Epithelial cell of proximal tubule (primary cell): ENCODE results near the gene ABTB2. TPM values are rescaled to one million over a fixed set of nuclear protein-coding genes. Genes with fewer than 3 reads are reported as not detected.

Experiments
- DNase-seq: peaks from one replicate; pipeline ENCODE4 v3.0.0-alpha.2; 2011; ENCODE audit warnings: low read depth
- H3K4me3 ChIP-seq: 2 replicates; pipeline ENCODE4 v1.5.1; 2011; ENCODE audit warnings: low read depth, mild to moderate bottlenecking, low read length
- total RNA-seq: library from RNA; depleted of rRNA; stranded (reverse); fragments of >200 nt; gene quantifications from 2 replicates; pipeline ENCODE4 v1.2.3, GENCODE V29; 2015
- TF ChIP-seq, protein P1 (sequence below): conservative IDR thresholded peaks from 2 replicates; pipeline ENCODE4 v1.5.1; 2012; ENCODE audit warnings: low read depth, mild to moderate bottlenecking, low read length

The ABTB2 gene
- total RNA-seq, 1 donor from 2014 or later: 17.6 TPM

DNA sequence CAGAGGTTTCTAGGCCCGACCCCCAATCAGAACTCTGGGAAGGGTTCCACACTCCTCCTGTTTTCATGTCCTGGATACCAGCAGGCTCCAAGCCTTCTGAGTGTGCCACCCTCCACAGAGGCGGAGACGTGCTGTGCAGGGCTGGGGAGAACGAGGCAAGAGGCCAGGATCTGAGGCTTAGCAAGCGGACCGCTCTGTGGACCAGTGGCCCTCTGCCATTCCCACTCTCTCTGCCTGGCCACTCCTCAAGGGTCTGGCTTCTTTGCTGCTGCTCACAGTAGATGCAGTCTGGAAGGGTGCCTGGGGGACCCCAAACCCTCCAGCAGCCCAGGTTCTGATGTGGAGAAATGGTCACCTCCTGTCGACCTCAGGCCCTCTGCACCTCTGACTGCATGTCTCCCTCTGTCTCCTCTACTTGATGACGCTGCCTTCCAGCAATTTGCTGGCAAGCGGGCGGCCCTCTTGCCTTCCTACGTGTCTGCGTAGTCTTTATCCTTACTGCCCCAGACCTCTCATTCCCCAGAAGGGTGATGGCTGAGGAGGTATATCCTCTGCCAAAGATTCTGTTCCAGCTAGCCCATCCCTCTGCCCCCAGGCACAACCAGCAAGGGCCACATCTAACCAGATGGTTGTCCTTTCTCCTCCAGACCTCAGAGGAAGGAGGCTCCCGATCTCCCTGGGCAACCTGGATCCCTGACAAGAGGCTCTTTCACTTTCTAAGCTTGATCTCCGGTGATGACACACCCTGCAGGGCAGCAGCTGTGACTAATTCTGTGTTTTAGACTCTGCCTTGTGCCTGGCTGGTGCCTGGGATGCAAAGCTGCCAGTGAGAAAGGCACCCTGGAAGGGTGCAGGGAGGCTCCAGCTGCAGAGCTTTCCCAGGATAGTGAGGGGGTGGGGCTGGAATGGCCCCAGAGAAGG, 165.1 kb downstream of the ABTB2 start:
- no peak overlapping the region for H3K4me3 ChIP-seq
- TF ChIP-seq, protein P1, sequence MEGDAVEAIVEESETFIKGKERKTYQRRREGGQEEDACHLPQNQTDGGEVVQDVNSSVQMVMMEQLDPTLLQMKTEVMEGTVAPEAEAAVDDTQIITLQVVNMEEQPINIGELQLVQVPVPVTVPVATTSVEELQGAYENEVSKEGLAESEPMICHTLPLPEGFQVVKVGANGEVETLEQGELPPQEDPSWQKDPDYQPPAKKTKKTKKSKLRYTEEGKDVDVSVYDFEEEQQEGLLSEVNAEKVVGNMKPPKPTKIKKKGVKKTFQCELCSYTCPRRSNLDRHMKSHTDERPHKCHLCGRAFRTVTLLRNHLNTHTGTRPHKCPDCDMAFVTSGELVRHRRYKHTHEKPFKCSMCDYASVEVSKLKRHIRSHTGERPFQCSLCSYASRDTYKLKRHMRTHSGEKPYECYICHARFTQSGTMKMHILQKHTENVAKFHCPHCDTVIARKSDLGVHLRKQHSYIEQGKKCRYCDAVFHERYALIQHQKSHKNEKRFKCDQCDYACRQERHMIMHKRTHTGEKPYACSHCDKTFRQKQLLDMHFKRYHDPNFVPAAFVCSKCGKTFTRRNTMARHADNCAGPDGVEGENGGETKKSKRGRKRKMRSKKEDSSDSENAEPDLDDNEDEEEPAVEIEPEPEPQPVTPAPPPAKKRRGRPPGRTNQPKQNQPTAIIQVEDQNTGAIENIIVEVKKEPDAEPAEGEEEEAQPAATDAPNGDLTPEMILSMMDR: no peak
- no peak for DNase-seq

DNA sequence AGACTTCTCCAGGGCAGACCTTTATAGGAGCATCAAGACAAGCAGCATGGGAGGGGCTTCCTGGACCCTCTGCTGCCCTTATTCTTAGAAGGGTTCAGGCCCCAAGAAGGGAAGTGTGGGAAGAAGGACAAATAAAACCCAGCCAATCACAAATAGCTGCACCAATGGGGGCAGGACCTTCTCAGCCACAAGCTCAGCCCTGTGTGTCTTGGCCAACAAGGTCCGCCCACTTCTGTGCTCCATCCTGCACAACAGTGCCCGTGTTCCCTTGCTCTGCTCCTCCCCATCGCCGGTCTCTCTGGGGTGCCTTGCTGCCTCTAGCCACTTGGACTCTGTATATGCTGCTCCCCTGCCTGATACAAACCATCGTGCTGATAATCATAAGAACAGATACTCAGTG, 166.2 kb downstream of the ABTB2 start:
- H3K4me3 ChIP-seq: no peak overlapping the region
- TF ChIP-seq, protein P1: no peak

DNA sequence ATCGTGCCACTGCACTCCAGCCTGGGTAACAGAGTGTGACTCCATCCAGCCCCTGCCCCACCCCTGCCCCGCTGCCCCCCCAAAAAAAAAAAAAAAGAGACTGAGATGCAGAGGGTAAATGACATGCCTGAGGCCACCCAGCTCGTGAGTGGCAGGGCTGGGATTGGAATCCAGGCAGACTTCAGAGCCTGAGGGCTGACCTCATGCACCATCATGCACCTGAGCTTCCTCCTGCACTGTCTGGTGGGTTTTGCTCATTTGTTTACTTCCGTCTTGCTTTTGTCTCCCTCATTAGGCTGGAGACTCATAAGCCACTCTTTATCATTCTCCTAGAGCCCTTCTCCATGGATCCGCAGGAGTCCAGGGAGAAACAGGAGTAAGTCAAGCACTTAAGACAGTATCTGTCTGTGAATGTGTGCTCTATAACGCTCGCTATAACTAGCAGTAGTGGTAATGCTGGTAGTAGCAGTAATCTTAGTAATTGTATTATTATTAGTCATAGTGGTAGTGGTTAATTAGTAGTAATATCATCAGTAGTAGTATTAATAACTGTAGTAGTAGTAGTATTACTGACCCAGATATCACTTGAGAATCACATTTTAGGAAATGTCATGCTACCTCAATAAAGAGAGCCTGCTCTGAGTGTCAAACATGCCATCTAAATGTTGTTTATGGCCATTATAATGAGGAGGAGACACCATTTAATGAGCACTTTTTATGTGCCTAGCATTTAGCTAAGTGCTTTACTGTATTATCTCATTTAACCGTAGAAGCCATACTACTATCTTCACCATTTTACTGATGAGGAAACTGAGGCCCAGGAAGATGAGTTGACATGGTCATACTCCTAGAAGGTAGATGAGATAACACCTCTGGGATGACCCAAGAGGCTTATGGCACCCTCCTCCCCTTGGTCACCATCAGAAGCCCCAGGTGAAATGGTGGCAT, 167.3 kb downstream of the ABTB2 start:
- TF ChIP-seq, protein P1: no peak
- no peak for DNase-seq
- H3K4me3 ChIP-seq: no peak overlapping the region

More for the DNA sequence above, 166.2 kb downstream of the ABTB2 start:
- no peak for DNase-seq

DNA sequence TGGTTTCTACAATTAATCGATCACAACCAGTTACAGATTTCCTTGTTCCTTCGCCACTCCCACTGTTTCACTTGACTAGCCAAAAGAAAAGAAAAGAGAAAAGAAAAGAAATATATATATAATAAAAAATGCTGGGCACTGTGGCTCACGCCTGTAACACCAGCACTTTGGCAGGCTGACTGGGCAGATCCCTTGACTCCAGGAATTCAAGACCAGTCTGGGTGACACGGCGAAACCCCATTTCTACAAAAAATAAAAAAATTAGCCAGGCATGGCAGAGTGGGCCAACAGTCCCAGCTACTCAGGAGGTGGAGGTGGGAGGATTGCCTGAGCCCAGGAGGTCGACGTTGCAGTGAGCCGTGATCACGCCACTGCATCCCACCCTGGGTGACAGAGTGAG, 168.6 kb downstream of the ABTB2 start:
- no peak overlapping the region for H3K4me3 ChIP-seq
- TF ChIP-seq, protein P1: no peak
- DNase-seq: no peak

- TF ChIP-seq, protein P1: no peak
- DNase-seq: no peak
- no peak overlapping the region for H3K4me3 ChIP-seq
These were observed 169.6 kb downstream of the ABTB2 start for GRCh38 chr11:34188181-34188580.

DNA sequence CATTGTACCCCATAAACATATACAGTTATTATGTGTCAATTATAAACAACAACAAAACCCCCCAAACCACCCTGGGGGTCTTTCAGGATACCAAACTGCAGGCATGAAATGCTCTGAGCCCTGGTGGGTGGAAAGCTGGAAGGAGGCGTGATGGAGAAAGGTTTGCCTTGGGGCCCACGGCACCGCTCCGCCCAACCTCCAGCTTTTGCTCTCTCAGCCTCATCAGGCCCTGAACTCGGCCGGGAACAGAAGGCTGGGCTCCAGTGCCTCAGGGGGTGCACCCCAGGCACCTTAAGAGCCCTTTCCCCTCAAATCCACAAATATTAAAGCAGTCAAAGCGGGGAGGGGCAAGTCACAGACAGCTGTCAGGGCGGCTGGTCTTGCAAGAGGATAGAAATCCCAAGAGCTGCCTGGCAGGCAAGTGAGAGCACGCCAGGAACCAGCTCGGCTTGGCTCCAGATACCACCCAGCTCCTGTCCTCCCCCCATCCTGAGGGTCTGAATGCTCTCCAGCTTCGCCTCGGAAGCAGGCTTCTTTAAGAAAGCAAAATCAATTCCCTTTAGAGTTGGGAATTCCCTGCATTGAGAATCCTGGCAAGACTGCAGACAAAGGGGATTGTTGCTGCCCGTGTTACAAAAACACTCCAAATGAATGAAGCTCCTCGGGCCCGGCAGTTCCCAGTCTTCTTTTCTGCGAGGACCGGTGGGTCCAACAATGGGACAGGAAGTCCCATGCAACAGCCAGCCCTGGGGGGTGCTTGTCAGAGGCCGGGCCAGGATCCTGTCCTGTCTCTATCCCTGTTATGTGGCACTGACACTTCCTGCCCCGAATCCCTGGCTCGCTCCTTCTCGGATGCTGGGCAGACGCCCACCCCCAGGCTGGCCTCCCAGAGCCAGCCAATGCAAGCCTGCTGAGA, 171.6 kb downstream of the ABTB2 start:
- DNase-seq: no peak
- TF ChIP-seq, protein P1: no peak
- H3K4me3 ChIP-seq: no peak overlapping the region
